ENCODE measurements around the gene ATOSA.

Gene ATOSA

GRCh38 chr15:52709187-52709981, 30.2 kb upstream of the ATOSA start:
- H3K27ac ChIP-seq (replicated peaks), result no peak overlapping the region
- no peaks in the 10 kb centered on the region for H3K27me3 ChIP-seq (ENCODE audit: insufficient read depth, poor library complexity, severe bottlenecking)
- DNase-seq (ENCODE audit: low read depth in 1 of 2, low spot score in 1 of 2), result no peak
- no peak for TF ChIP-seq GABPA (IDR thresholded peaks at IDR 0.05; ENCODE audit: low read depth)
- TF ChIP-seq POLR2AphosphoS5 (IDR thresholded peaks at IDR 0.05; ENCODE audit: low read depth), result no peak
- TF ChIP-seq CTCF (IDR thresholded peaks at IDR 0.05; ENCODE audit: insufficient read depth, low read length), result no peak
- no peak for TF ChIP-seq REST (IDR thresholded peaks at IDR 0.05; ENCODE audit: insufficient replicate concordance, low read depth)
- TF ChIP-seq SPI1 (IDR thresholded peaks at IDR 0.05; ENCODE audit: borderline replicate concordance, low read depth), result no peak
- no peak overlapping the region for H3K4me3 ChIP-seq (replicated peaks; ENCODE audit: insufficient read depth, low read length)

- no peaks in the 10 kb centered on the region for H3K27me3 ChIP-seq (ENCODE audit: insufficient read depth, poor library complexity, severe bottlenecking)
- H3K4me3 ChIP-seq (replicated peaks; ENCODE audit: insufficient read depth, low read length), result no peak overlapping the region
- no peak overlapping the region for H3K27ac ChIP-seq (replicated peaks)
- TF ChIP-seq GABPA (IDR thresholded peaks at IDR 0.05; ENCODE audit: low read depth) (no peak), POLR2AphosphoS5 (IDR thresholded peaks at IDR 0.05; ENCODE audit: low read depth) (no peak), SPI1 (IDR thresholded peaks at IDR 0.05; ENCODE audit: borderline replicate concordance, low read depth) (no peak), REST (IDR thresholded peaks at IDR 0.05; ENCODE audit: insufficient replicate concordance, low read depth) (no peak), CTCF (IDR thresholded peaks at IDR 0.05; ENCODE audit: insufficient read depth, low read length) (no peak)
- DNase-seq (ENCODE audit: low read depth in 1 of 2, low spot score in 1 of 2), result no peak
These were observed 26.9 kb upstream of the ATOSA start for GRCh38 chr15:52706091-52706490.

GRCh38 chr15:52702390-52702789, 23.2 kb upstream of the ATOSA start:
- H3K4me3 ChIP-seq (replicated peaks; ENCODE audit: insufficient read depth, low read length), result no peak overlapping the region
- TF ChIP-seq CTCF (IDR thresholded peaks at IDR 0.05; ENCODE audit: insufficient read depth, low read length) (no peak), POLR2AphosphoS5 (IDR thresholded peaks at IDR 0.05; ENCODE audit: low read depth) (no peak), GABPA (IDR thresholded peaks at IDR 0.05; ENCODE audit: low read depth) (no peak), SPI1 (IDR thresholded peaks at IDR 0.05; ENCODE audit: borderline replicate concordance, low read depth) (no peak), REST (IDR thresholded peaks at IDR 0.05; ENCODE audit: insufficient replicate concordance, low read depth) (no peak)
- no peak overlapping the region for H3K27ac ChIP-seq (replicated peaks)
- H3K27me3 ChIP-seq (ENCODE audit: insufficient read depth, poor library complexity, severe bottlenecking), result no peaks in the 10 kb centered on the region
- DNase-seq (ENCODE audit: low read depth in 1 of 2, low spot score in 1 of 2), result no peak
